Panc1 (cell line): Measurements from ENCODE around the gene NLGN2.

Experiments used
- CTCF ChIP-seq: fragments of 450-650 bp; IDR thresholded peaks from 2 replicates; pipeline ENCODE4 v1.5.1; 2017; ENCODE audit warnings: mild to moderate bottlenecking
- POLR2AphosphoS5 ChIP-seq: IDR thresholded peaks from 2 replicates; pipeline ENCODE4 v1.6.1; 2012; ENCODE audit warnings: mild to moderate bottlenecking, low read depth, low read length, moderate library complexity
- TF ChIP-seq, protein P1 (sequence below), 2 experiments: IDR thresholded peaks; 2 replicates each; pipeline ENCODE4 v1.6.1; 2011 to 2012; ENCODE audit warnings: low read depth in 2 of 2, control low read depth in 1 of 2, low read length in 1 of 2, mild to moderate bottlenecking in 1 of 2, moderate library complexity in 1 of 2; ENCODE audit not compliant: insufficient read depth in 1 of 2

GRCh38 chr17:7363311-7363710 is 44.3 kb upstream of the NLGN2 start:
- TF ChIP-seq CTCF (no peak), POLR2AphosphoS5 (no peak)
- TF ChIP-seq, protein P1, sequence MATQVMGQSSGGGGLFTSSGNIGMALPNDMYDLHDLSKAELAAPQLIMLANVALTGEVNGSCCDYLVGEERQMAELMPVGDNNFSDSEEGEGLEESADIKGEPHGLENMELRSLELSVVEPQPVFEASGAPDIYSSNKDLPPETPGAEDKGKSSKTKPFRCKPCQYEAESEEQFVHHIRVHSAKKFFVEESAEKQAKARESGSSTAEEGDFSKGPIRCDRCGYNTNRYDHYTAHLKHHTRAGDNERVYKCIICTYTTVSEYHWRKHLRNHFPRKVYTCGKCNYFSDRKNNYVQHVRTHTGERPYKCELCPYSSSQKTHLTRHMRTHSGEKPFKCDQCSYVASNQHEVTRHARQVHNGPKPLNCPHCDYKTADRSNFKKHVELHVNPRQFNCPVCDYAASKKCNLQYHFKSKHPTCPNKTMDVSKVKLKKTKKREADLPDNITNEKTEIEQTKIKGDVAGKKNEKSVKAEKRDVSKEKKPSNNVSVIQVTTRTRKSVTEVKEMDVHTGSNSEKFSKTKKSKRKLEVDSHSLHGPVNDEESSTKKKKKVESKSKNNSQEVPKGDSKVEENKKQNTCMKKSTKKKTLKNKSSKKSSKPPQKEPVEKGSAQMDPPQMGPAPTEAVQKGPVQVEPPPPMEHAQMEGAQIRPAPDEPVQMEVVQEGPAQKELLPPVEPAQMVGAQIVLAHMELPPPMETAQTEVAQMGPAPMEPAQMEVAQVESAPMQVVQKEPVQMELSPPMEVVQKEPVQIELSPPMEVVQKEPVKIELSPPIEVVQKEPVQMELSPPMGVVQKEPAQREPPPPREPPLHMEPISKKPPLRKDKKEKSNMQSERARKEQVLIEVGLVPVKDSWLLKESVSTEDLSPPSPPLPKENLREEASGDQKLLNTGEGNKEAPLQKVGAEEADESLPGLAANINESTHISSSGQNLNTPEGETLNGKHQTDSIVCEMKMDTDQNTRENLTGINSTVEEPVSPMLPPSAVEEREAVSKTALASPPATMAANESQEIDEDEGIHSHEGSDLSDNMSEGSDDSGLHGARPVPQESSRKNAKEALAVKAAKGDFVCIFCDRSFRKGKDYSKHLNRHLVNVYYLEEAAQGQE (IDR thresholded peaks at IDR 0.05; ENCODE audit: insufficient read depth in 1 of 2, low read depth in 2 of 2, low read length in 1 of 2), result no peak
